NCI-H446 treated with DMSO at 0.1 percent for 48 hours (cell line): Measurements from ENCODE around the gene SUPT16H.
A peak's percentile ranks its signal among the peaks of the same experiment; 100 is the strongest.
"Not testable (repeated sequence)": the region's sequence is repeated elsewhere in the genome, so short reads cannot be mapped to it uniquely, and the experiment has no call there.

Experiments used
- DNase-seq: peaks from one replicate; lab custom pipeline; 2025; lab: John Stamatoyannopoulos, UW

The SUPT16H gene

GRCh38 chr14:21383848-21384493 lies at the start of gene SUPT16H:
TSS of gene SUPT16H (minus strand) at chr14:21384019. CDS start at chr14:21383927, 92 bp downstream.
- DNase-seq = peak; percentile 97

GRCh38 chr14:21431126-21431525 lies 47.3 kb upstream of the SUPT16H start:
- no peak for DNase-seq

- no peak for DNase-seq
These were observed 45.1 kb upstream of the SUPT16H start for GRCh38 chr14:21428930-21429329.

- DNase-seq = no peak
These were observed 42.9 kb upstream of the SUPT16H start for GRCh38 chr14:21426692-21427091.

GRCh38 chr14:21419528-21419927 lies 35.7 kb upstream of the SUPT16H start:
- DNase-seq = no peak

GRCh38 chr14:21415329-21415728 lies 31.5 kb upstream of the SUPT16H start:
- DNase-seq = no peak

GRCh38 chr14:21414137-21414631 lies 30.4 kb upstream of the SUPT16H start:
- no peak for DNase-seq

GRCh38 chr14:21408147-21408546 lies 24.3 kb upstream of the SUPT16H start:
- no peak for DNase-seq

GRCh38 chr14:21406213-21406612 lies 22.4 kb upstream of the SUPT16H start:
- DNase-seq = no peak

GRCh38 chr14:21405097-21405496 lies 21.3 kb upstream of the SUPT16H start:
- DNase-seq = no peak

GRCh38 chr14:21399311-21399870 lies 15.6 kb upstream of the SUPT16H start:
- DNase-seq = no peak

- DNase-seq = no peak
These were observed 15.1 kb upstream of the SUPT16H start for GRCh38 chr14:21398901-21399300.

- no peak for DNase-seq
These were observed 11.6 kb upstream of the SUPT16H start for GRCh38 chr14:21395450-21395849.

- DNase-seq = no peak
These were observed 1.5 kb upstream of the SUPT16H start for GRCh38 chr14:21385188-21385904.

GRCh38 chr14:21384494-21384851 lies 654 bp upstream of the SUPT16H start:
- no peak for DNase-seq

- peak; percentile 47 for DNase-seq
These were observed 652 bp downstream of the SUPT16H start for GRCh38 chr14:21382886-21383847.

- no peak for DNase-seq
These were observed 1.7 kb downstream of the SUPT16H start for GRCh38 chr14:21382095-21382494.

GRCh38 chr14:21379338-21379737 lies 4.5 kb downstream of the SUPT16H start:
- DNase-seq = no peak

GRCh38 chr14:21373980-21374379 lies 9.8 kb downstream of the SUPT16H start:
- no peak for DNase-seq

- not testable (repeated sequence) for DNase-seq
These were observed 11.0 kb downstream of the SUPT16H start for GRCh38 chr14:21372814-21373213.

GRCh38 chr14:21369949-21370679 lies 13.7 kb downstream of the SUPT16H start:
- no peak for DNase-seq
